ENCODE data around the gene GBE1.

Gene GBE1

GRCh38 chr3:81545572-81545971, 215.9 kb downstream of the GBE1 start:
- Mint-ChIP-seq H3K9me3 (peaks cover 4 to 10% of the 10 kb centered on the region in 2 donors), H3K4me3 (no peak overlapping the region), H3K4me1 (peaks cover 0 to 1% of the 10 kb centered on the region in 2 donors), H3K27me3 (no peaks in the 10 kb centered on the region), H3K36me3 (peaks cover 16 to 21% of the 10 kb centered on the region in 2 donors), H3K27ac (no peak overlapping the region)
- ATAC-seq (replicated peaks) (no peak), DNase-seq (no peak)

- DNase-seq: no peak
- Mint-ChIP-seq H3K27ac (no peak overlapping the region), H3K36me3 (peaks cover 9 to 16% of the 10 kb centered on the region in 2 donors), H3K9me3 (peaks cover 3 to 4% of the 10 kb centered on the region in 2 donors), H3K4me3 (no peak overlapping the region), H3K27me3 (no peaks in the 10 kb centered on the region), H3K4me1 (peaks cover 0 to 1% of the 10 kb centered on the region in 2 donors)
- ATAC-seq (replicated peaks): no peak
These were observed 217.1 kb downstream of the GBE1 start for GRCh38 chr3:81544385-81544784.

GRCh38 chr3:81540787-81541186, 220.7 kb downstream of the GBE1 start:
- no peak overlapping the region for H3K4me3 Mint-ChIP-seq
- H3K4me1 Mint-ChIP-seq: peaks cover 0 to 1% of the 10 kb centered on the region in 2 donors
- no peak overlapping the region for H3K27ac Mint-ChIP-seq
- DNase-seq (no peak), ATAC-seq (replicated peaks) (no peak)
- H3K9me3 Mint-ChIP-seq: no peaks in the 10 kb centered on the region
- no peaks in the 10 kb centered on the region for H3K27me3 Mint-ChIP-seq
- peaks cover 3 to 9% of the 10 kb centered on the region in 2 donors for H3K36me3 Mint-ChIP-seq

GRCh38 chr3:81531846-81532245, 229.6 kb downstream of the GBE1 start:
- Mint-ChIP-seq H3K4me3 (no peak overlapping the region), H3K9me3 (peaks cover 4 to 9% of the 10 kb centered on the region in 2 donors), H3K27me3 (no peaks in the 10 kb centered on the region), H3K27ac (no peak overlapping the region), H3K36me3 (peaks cover 62 to 77% of the 10 kb centered on the region in 2 donors), H3K4me1 (no peaks in the 10 kb centered on the region)
- DNase-seq (no peak), ATAC-seq (replicated peaks) (no peak)

- H3K4me3 Mint-ChIP-seq: no peak overlapping the region
- peaks cover 4 to 9% of the 10 kb centered on the region in 2 donors for H3K9me3 Mint-ChIP-seq
- H3K27ac Mint-ChIP-seq: no peak overlapping the region
- DNase-seq (no peak), ATAC-seq (replicated peaks) (no peak)
- H3K36me3 Mint-ChIP-seq: peaks cover 64 to 83% of the 10 kb centered on the region in 2 donors
- H3K4me1 Mint-ChIP-seq: no peaks in the 10 kb centered on the region
- no peaks in the 10 kb centered on the region for H3K27me3 Mint-ChIP-seq
These were observed 230.2 kb downstream of the GBE1 start for GRCh38 chr3:81531263-81531662.

GRCh38 chr3:81530180-81530939, 231.1 kb downstream of the GBE1 start:
- no peak overlapping the region for H3K27ac Mint-ChIP-seq
- no peaks in the 10 kb centered on the region for H3K4me1 Mint-ChIP-seq
- ATAC-seq (replicated peaks) (no peak), DNase-seq (no peak)
- no peak overlapping the region for H3K4me3 Mint-ChIP-seq
- H3K9me3 Mint-ChIP-seq: peaks cover 8 to 14% of the 10 kb centered on the region in 2 donors
- H3K27me3 Mint-ChIP-seq: no peaks in the 10 kb centered on the region
- H3K36me3 Mint-ChIP-seq: peaks cover 67 to 87% of the 10 kb centered on the region in 2 donors

GRCh38 chr3:81521855-81522254, 239.6 kb downstream of the GBE1 start:
- Mint-ChIP-seq H3K36me3 (peaks cover 10 to 17% of the 10 kb centered on the region in 2 donors), H3K27ac (no peak overlapping the region), H3K27me3 (no peaks in the 10 kb centered on the region), H3K9me3 (peaks cover 4 to 6% of the 10 kb centered on the region in 2 donors), H3K4me1 (no peaks in the 10 kb centered on the region), H3K4me3 (no peak overlapping the region)
- ATAC-seq (replicated peaks) (no peak), DNase-seq (no peak)

- no peaks in the 10 kb centered on the region for H3K4me1 Mint-ChIP-seq
- H3K36me3 Mint-ChIP-seq: peaks cover 0 to 6% of the 10 kb centered on the region in 2 donors
- H3K9me3 Mint-ChIP-seq: no peaks in the 10 kb centered on the region
- no peaks in the 10 kb centered on the region for H3K27me3 Mint-ChIP-seq
- no peak overlapping the region for H3K27ac Mint-ChIP-seq
- DNase-seq: no peak
- no peak overlapping the region for H3K4me3 Mint-ChIP-seq
- ATAC-seq (replicated peaks): no peak
These were observed 242.5 kb downstream of the GBE1 start for GRCh38 chr3:81518945-81519344.

- Mint-ChIP-seq H3K4me1 (no peaks in the 10 kb centered on the region), H3K36me3 (peaks cover 0 to 16% of the 10 kb centered on the region in 2 donors), H3K4me3 (no peak overlapping the region), H3K9me3 (no peaks in the 10 kb centered on the region), H3K27ac (no peak overlapping the region), H3K27me3 (no peaks in the 10 kb centered on the region)
- DNase-seq: no peak
- ATAC-seq (replicated peaks): no peak
These were observed 245.4 kb downstream of the GBE1 start for GRCh38 chr3:81516042-81516441.

- DNase-seq (no peak), ATAC-seq (replicated peaks) (no peak)
- H3K4me3 Mint-ChIP-seq: no peak overlapping the region
- H3K27ac Mint-ChIP-seq: no peak overlapping the region
- no peaks in the 10 kb centered on the region for H3K9me3 Mint-ChIP-seq
- no peaks in the 10 kb centered on the region for H3K4me1 Mint-ChIP-seq
- H3K36me3 Mint-ChIP-seq: peaks cover 0 to 17% of the 10 kb centered on the region in 2 donors
- no peaks in the 10 kb centered on the region for H3K27me3 Mint-ChIP-seq
These were observed 247.9 kb downstream of the GBE1 start for GRCh38 chr3:81513591-81513990.

GRCh38 chr3:81503026-81503425, 258.4 kb downstream of the GBE1 start:
- DNase-seq: no peak
- peaks cover 4 to 8% of the 10 kb centered on the region in 2 donors for H3K36me3 Mint-ChIP-seq
- no peak for ATAC-seq (replicated peaks)
- no peaks in the 10 kb centered on the region for H3K4me1 Mint-ChIP-seq
- no peak overlapping the region for H3K27ac Mint-ChIP-seq
- H3K9me3 Mint-ChIP-seq: no peaks in the 10 kb centered on the region
- H3K27me3 Mint-ChIP-seq: no peaks in the 10 kb centered on the region
- no peak overlapping the region for H3K4me3 Mint-ChIP-seq

- ATAC-seq (replicated peaks) (no peak), DNase-seq (no peak)
- no peaks in the 10 kb centered on the region for H3K4me1 Mint-ChIP-seq
- H3K27ac Mint-ChIP-seq: no peak overlapping the region
- H3K9me3 Mint-ChIP-seq: no peaks in the 10 kb centered on the region
- peaks cover 4 to 8% of the 10 kb centered on the region in 2 donors for H3K36me3 Mint-ChIP-seq
- H3K27me3 Mint-ChIP-seq: no peaks in the 10 kb centered on the region
- H3K4me3 Mint-ChIP-seq: no peak overlapping the region
These were observed 259.2 kb downstream of the GBE1 start for GRCh38 chr3:81502236-81502635.

GRCh38 chr3:81500039-81500438, 261.4 kb downstream of the GBE1 start:
- Mint-ChIP-seq H3K9me3 (no peaks in the 10 kb centered on the region), H3K27me3 (no peaks in the 10 kb centered on the region), H3K36me3 (peaks cover 0 to 9% of the 10 kb centered on the region in 2 donors), H3K4me3 (no peak overlapping the region), H3K4me1 (no peaks in the 10 kb centered on the region), H3K27ac (no peak overlapping the region)
- no peak for DNase-seq
- ATAC-seq (replicated peaks): no peak

GRCh38 chr3:81497572-81498251, 263.7 kb downstream of the GBE1 start:
- Mint-ChIP-seq H3K9me3 (no peaks in the 10 kb centered on the region), H3K27ac (no peak overlapping the region), H3K4me3 (no peak overlapping the region), H3K4me1 (no peaks in the 10 kb centered on the region), H3K36me3 (peaks cover 0 to 9% of the 10 kb centered on the region in 2 donors), H3K27me3 (no peaks in the 10 kb centered on the region)
- no peak for DNase-seq
- ATAC-seq (replicated peaks): no peak

Data from stimulated activated naive B cell treated with anti-CD40 and anti-IgM and Interleukin-4, amounts not matched to agents 10 μg/mL and 1 μg/mL and 100 μg/mL, for 72 hours (primary cell).